Measurements from ENCODE around the gene SMCR8.

SMCR8 gene

GRCh38 chr17:18320301-18320700, 5.2 kb downstream of the SMCR8 start:
- no peak for DNase-seq
- H3K36me3 ChIP-seq: peaks cover 60% of the 10 kb centered on the region
- TF ChIP-seq CTCF (IDR thresholded peaks at IDR 0.05; ENCODE audit: low read depth, low read length): no peak
- no peaks in the 10 kb centered on the region for H3K9me3 ChIP-seq (ENCODE audit: severe bottlenecking)
- H3K27ac ChIP-seq: no peak overlapping the region
- H3K27me3 ChIP-seq (ENCODE audit: insufficient read depth, low read depth, severe bottlenecking): no peaks in the 10 kb centered on the region
- no peak overlapping the region for H3K4me3 ChIP-seq (ENCODE audit: low read depth, low read length)

- Histone ChIP-seq H3K4me3 (ENCODE audit: low read depth, low read length) (no peak overlapping the region), H3K27me3 (ENCODE audit: insufficient read depth, low read depth, severe bottlenecking) (no peaks in the 10 kb centered on the region), H3K9me3 (ENCODE audit: severe bottlenecking) (no peaks in the 10 kb centered on the region), H3K36me3 (peaks cover 65% of the 10 kb centered on the region), H3K27ac (no peak overlapping the region)
- TF ChIP-seq CTCF (IDR thresholded peaks at IDR 0.05; ENCODE audit: low read depth, low read length): peak; percentile 44
- DNase-seq: no peak
These were observed 6.2 kb downstream of the SMCR8 start for GRCh38 chr17:18321309-18321708.

GRCh38 chr17:18322522-18322921, 7.4 kb downstream of the SMCR8 start:
- no peak for DNase-seq
- H3K27ac ChIP-seq: no peak overlapping the region
- H3K36me3 ChIP-seq: peaks cover 61% of the 10 kb centered on the region
- no peaks in the 10 kb centered on the region for H3K9me3 ChIP-seq (ENCODE audit: severe bottlenecking)
- no peak for TF ChIP-seq CTCF (IDR thresholded peaks at IDR 0.05; ENCODE audit: low read depth, low read length)
- H3K27me3 ChIP-seq (ENCODE audit: insufficient read depth, low read depth, severe bottlenecking): no peaks in the 10 kb centered on the region
- no peak overlapping the region for H3K4me3 ChIP-seq (ENCODE audit: low read depth, low read length)

- H3K4me3 ChIP-seq (ENCODE audit: low read depth, low read length): no peak overlapping the region
- H3K36me3 ChIP-seq: peaks cover 60% of the 10 kb centered on the region
- no peaks in the 10 kb centered on the region for H3K9me3 ChIP-seq (ENCODE audit: severe bottlenecking)
- no peak overlapping the region for H3K27ac ChIP-seq
- no peak for DNase-seq
- H3K27me3 ChIP-seq (ENCODE audit: insufficient read depth, low read depth, severe bottlenecking): no peaks in the 10 kb centered on the region
- no peak for TF ChIP-seq CTCF (IDR thresholded peaks at IDR 0.05; ENCODE audit: low read depth, low read length)
These were observed 7.9 kb downstream of the SMCR8 start for GRCh38 chr17:18323007-18323406.

GRCh38 chr17:18323507-18324139, 8.5 kb downstream of the SMCR8 start:
- H3K27me3 ChIP-seq (ENCODE audit: insufficient read depth, low read depth, severe bottlenecking): no peaks in the 10 kb centered on the region
- no peak for DNase-seq
- H3K9me3 ChIP-seq (ENCODE audit: severe bottlenecking): no peaks in the 10 kb centered on the region
- no peak overlapping the region for H3K27ac ChIP-seq
- H3K4me3 ChIP-seq (ENCODE audit: low read depth, low read length): no peak overlapping the region
- no peak for TF ChIP-seq CTCF (IDR thresholded peaks at IDR 0.05; ENCODE audit: low read depth, low read length)
- peaks cover 63% of the 10 kb centered on the region for H3K36me3 ChIP-seq
